ENCODE results near the gene CIDEB.
"Not testable (repeated sequence)": the region's sequence is repeated elsewhere in the genome, so short reads cannot be mapped to it uniquely, and the experiment has no call there.

CIDEB gene

GRCh38 chr14:24307575-24308341 lies at the start of gene CIDEB:
TSS of gene CIDEB (minus strand) at chr14:24307977. CDS start at chr14:24307858, 119 bp downstream.
- DNase-seq (ENCODE audit: low spot score), result peak; percentile 99

- DNase-seq (ENCODE audit: low spot score), result no peak
Observed at GRCh38 chr14:24356208-24356607, 48.4 kb upstream of the CIDEB start.

DNA sequence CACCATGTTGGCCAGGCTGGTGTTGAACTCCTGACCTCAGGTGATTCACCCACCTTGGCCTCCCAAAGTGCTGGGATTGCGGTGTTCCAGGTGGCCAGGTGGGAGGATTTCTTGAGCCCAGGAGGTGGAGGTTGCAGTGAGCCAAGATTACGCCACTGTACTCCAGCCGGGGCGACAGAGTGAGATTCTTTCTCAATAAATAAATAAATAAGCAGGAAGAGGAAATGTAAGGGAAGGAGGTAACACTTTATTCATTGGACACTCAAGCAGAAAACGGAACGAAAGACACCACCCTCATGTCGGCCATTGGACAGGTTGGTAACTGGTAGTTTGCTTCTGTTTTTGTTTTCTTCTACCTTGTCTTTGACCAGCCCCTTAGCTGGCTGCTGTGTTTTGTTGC lies 47.2 kb upstream of the CIDEB start:
- no peak for DNase-seq (ENCODE audit: low spot score)

- DNase-seq (ENCODE audit: low spot score), result not testable (repeated sequence)
Observed at GRCh38 chr14:24354482-24354825, 46.7 kb upstream of the CIDEB start.

DNA sequence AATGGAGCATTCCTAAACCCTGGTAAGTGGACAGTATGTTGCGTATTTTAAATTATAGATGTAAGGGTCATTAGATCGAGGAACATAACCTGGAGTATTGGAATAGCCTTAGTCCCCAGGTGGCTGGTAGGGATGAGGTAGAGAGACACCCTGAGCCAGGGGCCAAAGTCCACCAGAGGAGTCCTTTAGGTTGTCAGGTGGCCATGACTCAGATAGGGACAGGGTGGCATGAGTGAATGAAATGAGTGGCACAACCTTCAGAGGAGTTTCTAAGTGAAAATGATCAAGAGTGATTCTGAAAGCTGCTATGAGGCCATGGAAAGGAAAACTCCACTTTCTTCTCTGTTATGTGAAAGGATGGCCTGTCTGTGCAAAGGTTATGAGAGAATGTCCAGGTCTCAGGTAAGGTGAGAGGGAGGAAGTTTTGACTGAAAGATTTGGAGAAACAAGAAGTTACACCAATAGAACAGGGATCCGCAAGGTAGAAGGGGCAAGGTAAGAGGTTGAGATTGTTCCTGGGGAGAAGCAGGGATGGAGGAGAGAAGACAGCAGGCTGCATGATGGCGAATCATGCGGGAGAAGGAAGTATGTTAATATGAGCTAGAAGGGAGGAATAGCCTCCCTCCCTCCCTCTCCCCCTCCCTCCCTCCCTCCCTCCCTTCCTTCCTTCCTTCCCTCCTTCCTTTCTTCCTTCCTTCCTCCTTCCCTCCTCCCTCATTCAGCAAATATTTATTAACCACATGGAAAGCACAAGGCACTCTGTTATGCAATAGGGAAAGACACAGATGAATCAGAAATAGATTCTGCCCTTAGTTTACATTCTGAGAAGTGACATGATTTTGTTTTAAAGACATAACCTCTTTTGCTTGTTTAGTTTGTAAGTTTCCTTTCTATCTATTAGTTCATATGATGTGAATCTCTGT lies 46.0 kb upstream of the CIDEB start:
- no peak for DNase-seq (ENCODE audit: low spot score)

DNA sequence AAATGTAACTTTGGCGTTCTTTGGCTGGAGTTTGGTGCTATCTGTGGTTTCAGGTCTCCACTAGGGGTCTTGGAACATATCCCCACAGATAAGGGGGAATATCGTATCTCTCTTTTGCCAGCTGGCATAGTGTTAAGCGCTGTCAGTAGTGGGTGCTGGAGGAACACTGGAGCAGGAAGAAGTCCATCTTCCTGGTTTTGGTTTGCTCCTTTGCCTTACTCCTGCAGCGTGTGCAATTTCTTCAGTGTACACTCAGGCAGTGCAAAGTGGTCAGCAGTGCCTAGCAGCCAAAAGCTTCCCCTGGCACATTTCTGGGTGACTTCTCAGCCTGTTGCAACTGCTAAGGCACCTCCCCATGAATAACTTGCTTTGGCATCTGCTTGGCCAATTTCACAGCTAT lies 43.7 kb upstream of the CIDEB start:
- DNase-seq (ENCODE audit: low spot score), result no peak

- DNase-seq (ENCODE audit: low spot score), result no peak
Observed at GRCh38 chr14:24349742-24350141, 42.0 kb upstream of the CIDEB start.

DNA sequence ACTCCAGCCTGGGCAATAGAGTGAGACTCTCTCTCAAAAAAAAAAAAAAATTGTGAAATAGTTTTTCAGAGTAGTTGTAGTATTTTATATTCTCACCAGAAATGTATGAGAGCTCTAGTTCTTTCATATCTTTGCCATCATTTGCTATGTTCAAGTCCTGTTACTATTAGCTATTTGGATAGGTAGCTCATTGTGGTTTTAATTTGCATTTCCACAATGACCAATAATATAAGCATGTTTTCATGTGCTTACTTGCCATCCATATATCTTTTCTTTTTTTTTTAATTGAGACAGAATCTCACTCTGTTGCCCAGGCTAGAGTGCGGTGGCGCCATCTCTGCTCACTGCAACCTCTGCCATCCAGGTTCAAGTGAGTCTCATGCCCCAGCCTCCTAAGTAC lies 40.4 kb upstream of the CIDEB start:
- no peak for DNase-seq (ENCODE audit: low spot score)

DNA sequence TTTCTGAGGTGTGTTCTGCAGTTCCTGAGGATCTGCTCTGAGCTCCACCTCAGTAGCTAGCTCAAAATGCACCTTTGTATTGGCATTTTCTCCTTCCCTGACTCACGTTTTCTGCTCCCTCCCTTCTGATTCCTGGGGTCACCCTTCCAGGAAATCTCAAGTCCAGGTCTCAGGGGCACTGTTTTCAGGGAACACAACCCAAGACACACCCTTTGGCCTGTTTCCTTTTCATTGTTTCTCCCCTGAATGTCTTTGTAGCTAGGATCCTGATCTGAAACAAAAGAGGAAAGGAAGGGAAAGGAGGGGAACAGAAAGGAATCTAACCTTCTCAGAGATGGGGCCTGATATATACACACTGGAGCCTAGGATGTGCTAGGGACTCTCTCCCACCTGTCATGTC lies 39.4 kb upstream of the CIDEB start:
- DNase-seq (ENCODE audit: low spot score), result no peak

DNA sequence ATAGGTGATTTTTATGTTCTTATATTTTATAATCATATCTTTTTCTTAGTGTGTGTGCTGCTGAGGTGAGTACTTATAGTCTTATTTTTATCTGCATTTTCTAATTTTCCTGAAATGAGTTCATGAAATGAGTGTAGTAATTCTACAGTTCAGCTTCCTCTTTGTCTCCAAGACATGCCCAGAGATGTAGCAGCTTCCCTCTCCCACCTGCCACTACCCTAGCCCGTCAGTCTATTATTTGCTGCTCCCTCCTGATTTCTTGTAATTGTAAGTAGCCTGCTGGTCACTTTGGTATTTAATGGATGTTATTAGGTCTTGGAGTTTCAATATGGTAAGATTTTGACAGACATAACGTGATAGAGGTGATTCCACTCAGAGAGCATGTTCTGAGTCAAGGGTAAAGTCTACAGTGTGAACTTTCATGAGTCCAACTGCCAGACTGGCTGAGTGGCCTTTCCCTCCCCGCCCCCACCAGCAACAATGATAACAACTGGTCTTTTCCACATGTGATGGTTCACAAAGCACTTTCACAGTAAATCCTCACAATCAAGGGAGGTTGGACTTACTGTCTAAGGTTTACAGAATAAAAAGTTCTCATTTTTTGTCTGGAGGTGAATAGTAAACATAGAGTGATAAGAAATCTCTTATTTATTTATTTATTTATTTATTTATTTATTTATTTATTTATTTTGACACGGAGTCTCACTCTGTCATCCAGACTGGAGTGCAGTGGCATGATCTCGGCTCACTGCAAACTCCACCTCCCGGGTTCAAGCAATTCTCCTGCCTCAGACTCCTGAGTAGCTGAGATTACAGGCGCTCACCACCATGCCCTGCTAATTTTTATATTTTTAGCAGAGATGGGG lies 36.3 kb upstream of the CIDEB start:
- no peak for DNase-seq (ENCODE audit: low spot score)

- no peak for DNase-seq (ENCODE audit: low spot score)
Observed at GRCh38 chr14:24342889-24343288, 35.1 kb upstream of the CIDEB start.

GRCh38 chr14:24340606-24341005 lies 32.8 kb upstream of the CIDEB start:
- DNase-seq (ENCODE audit: low spot score), result no peak

GRCh38 chr14:24339284-24340151 lies 31.7 kb upstream of the CIDEB start, which contains the start of gene RIPK3:
TSS of gene RIPK3 (minus strand) at chr14:24339991. CDS start at chr14:24339826, 165 bp downstream.
- no peak for DNase-seq (ENCODE audit: low spot score)

DNA sequence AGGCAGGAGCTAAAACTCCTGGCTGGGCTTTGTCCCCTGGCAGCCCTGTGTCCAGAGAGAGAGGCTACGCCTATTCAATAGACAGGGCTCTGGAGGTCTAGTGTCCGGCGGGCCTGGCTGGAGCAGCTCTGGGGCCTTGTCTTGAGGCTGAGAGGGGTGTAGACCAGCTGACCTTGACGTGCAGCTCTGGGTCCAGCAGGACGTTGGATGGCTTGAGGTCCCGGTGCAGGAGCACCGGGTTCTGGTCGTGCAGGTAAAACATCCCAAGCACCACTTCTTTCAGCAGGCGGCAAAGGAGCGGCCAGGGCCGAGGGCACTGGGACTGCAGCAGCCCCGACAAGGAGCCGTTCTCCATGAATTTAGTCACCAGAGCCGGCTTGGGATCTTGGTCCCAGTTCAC lies 31.1 kb upstream of the CIDEB start:
- DNase-seq (ENCODE audit: low spot score), result no peak

DNA sequence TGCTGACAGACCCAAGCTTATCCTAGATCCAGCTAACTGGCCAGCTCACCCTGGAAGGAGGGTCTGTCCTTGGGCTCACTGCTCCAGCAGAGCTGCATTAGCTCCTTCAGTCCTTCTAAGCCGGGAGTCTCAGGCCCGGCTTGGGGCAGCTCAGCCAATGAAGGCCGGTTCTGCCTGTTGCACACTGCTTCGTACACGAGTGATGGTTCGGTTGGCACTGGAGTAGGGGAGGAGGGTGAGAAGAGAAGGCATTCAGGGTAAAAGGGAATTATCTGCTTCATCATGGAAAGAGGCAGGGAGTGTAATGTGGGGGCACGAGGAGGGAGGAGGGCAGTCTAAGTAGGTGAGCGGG lies 30.0 kb upstream of the CIDEB start:
- DNase-seq (ENCODE audit: low spot score), result no peak

DNA sequence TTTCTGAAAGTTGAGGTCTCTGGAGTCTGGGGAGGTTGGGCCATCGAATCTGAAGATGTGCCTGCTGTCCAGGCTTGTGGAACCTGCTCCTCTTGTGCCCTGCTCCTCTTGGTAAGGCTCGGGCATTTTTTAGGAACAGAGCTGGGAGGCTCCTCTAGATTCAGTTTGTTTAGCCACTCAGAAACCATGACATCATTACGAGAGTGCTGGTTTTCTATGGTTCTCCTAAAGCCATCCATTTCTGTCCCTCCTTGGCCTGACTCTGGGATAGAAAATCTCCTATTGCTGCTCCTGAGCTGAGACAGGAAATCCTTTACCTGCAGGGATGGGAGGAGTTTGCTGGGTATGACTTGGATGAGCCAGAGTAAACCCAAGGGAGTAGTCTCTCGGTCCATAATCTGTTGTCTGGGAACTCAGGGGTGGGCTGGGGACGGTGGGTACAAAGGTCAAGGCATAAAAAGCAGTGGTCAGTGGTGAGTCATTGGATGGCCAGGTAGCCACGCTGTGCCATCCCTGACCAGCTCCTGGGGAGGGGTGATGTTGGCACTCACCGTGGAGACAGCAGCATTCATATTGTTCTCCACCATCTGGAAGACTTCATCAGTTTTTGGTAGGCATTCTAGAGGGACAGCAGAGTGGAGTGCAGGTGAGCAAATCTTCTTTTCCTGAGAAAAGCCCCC lies 29.5 kb upstream of the CIDEB start:
- DNase-seq (ENCODE audit: low spot score), result no peak

DNA sequence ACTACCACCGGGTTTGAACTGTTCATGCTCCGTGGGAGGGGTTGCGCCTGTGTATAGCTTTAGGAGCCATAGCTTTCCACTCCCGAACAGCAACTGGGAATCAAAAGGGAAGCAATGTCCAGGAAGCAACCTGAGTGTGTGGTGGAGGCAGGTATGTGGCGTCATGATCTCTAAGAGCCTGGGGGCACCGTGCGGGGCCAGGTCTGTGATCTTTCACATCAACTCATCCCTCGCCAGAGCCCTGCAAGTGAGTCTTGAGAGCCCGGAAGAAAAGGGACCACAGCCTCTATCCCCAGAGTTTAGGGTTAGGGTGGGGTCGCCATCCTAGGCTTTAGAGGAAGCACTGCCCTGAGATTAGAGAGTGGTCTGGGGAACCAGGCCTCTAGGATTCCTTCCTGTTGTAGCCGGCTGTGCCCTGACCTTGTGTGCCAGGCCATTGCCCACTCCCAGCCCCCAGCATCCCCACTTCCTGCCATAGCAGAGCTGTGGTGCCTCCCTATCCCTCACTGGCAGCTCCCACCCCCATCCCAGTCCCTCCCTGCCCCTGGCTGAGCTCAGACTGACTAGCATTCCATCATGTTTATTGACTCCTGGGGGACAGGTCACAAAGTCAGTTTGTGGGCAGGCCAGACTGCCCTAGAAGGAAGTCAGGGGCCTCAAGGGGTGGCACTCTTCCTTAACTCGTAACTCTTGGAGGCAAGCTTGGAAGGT lies 27.8 kb upstream of the CIDEB start:
- peak; percentile 9 for DNase-seq (ENCODE audit: low spot score)

DNA sequence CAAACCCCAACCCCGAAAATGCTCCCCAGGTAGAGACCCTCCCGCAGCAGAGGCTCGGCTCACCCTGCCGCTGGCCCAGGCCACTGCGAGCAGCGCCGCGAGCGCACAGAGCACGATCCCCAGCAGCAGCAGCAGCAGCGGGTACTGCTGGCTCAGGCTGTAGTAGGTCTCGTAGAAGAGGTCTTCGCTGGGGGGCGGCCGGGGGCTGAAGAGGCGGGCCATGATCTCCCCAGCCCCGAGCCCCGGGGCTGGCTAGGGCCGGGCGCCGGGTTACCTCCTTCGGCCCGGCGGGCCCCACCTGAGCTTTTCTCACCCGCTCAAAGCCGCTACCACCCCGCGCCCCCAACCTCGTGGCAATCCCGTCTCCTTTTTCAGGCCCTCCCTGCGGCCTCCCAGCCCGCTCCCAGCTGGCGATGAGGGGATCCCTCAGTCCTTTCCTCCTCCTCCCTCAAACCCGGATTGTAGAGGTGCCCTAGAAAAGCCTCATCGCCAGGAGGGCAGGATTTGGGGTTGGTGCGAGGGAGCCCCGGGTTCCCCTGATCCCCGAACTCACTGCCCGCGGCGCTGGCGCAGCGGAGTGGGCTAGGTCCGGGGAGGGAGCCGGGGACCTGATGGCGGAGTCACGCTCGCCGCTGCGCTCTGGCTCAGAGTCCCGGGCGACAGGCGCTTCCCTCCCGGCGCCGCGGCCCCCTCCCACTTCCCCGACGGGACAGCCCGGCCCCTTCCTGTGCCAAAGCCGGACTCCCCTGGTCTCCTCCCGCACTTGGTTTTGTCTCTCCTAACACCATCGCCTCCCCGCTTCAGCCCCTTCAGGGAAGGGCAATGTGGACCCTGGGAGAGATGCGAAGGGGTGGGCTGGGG lies 26.9 kb upstream of the CIDEB start, which contains the start of gene ADCY4:
ADCY4 (minus strand) TSS at position 641 of the 861 bp plus-strand sequence; CDS start at position 222, 419 bp downstream.
- DNase-seq (ENCODE audit: low spot score), result no peak
